Measurements from ENCODE around the gene SH3PXD2B. TPM values are rescaled to one million over a fixed set of nuclear protein-coding genes. Genes with fewer than 3 reads are reported as not detected.

SH3PXD2B gene
- total RNA-seq, 1 donor from 2014 or later = 81.1 TPM

- TF ChIP-seq, protein P1, sequence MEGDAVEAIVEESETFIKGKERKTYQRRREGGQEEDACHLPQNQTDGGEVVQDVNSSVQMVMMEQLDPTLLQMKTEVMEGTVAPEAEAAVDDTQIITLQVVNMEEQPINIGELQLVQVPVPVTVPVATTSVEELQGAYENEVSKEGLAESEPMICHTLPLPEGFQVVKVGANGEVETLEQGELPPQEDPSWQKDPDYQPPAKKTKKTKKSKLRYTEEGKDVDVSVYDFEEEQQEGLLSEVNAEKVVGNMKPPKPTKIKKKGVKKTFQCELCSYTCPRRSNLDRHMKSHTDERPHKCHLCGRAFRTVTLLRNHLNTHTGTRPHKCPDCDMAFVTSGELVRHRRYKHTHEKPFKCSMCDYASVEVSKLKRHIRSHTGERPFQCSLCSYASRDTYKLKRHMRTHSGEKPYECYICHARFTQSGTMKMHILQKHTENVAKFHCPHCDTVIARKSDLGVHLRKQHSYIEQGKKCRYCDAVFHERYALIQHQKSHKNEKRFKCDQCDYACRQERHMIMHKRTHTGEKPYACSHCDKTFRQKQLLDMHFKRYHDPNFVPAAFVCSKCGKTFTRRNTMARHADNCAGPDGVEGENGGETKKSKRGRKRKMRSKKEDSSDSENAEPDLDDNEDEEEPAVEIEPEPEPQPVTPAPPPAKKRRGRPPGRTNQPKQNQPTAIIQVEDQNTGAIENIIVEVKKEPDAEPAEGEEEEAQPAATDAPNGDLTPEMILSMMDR (IDR thresholded peaks at IDR 0.05) = no peak
- DNase-seq (ENCODE audit: low spot score) = no peak
- H3K4me1 Mint-ChIP-seq (ENCODE audit: low read depth) = peaks cover 15% of the 10 kb centered on the region
- H3K27me3 Mint-ChIP-seq (ENCODE audit: low read depth) = no peaks in the 10 kb centered on the region
- H3K9me3 Mint-ChIP-seq (ENCODE audit: low read depth) = peaks cover 9% of the 10 kb centered on the region
- no peak overlapping the region for H3K4me3 Mint-ChIP-seq (ENCODE audit: unreplicated experiment)
- no peak overlapping the region for H3K27ac Mint-ChIP-seq (ENCODE audit: unreplicated experiment)
- H3K36me3 Mint-ChIP-seq (ENCODE audit: low read depth) = peaks cover 45% of the 10 kb centered on the region
Measured at GRCh38 chr5:172396220-172396619, 58.1 kb downstream of the SH3PXD2B start.

- H3K9me3 Mint-ChIP-seq (ENCODE audit: low read depth) = peaks cover 9% of the 10 kb centered on the region
- H3K27ac Mint-ChIP-seq (ENCODE audit: unreplicated experiment) = peak overlapping the region; percentile 60
- DNase-seq (ENCODE audit: low spot score) = no peak
- H3K27me3 Mint-ChIP-seq (ENCODE audit: low read depth) = no peaks in the 10 kb centered on the region
- H3K4me3 Mint-ChIP-seq (ENCODE audit: unreplicated experiment) = no peak overlapping the region
- H3K4me1 Mint-ChIP-seq (ENCODE audit: low read depth) = peaks cover 14% of the 10 kb centered on the region
- TF ChIP-seq, protein P1 (IDR thresholded peaks at IDR 0.05) = no peak
- peaks cover 47% of the 10 kb centered on the region for H3K36me3 Mint-ChIP-seq (ENCODE audit: low read depth)
Measured at GRCh38 chr5:172395483-172395882, 58.8 kb downstream of the SH3PXD2B start.

GRCh38 chr5:172389578-172390112 is 64.7 kb downstream of the SH3PXD2B start:
- H3K4me3 Mint-ChIP-seq (ENCODE audit: unreplicated experiment) = no peak overlapping the region

GRCh38 chr5:172388246-172388733 is 66.0 kb downstream of the SH3PXD2B start:
- Mint-ChIP-seq H3K27ac (ENCODE audit: unreplicated experiment) (no peak overlapping the region), H3K36me3 (ENCODE audit: low read depth) (peaks cover 35% of the 10 kb centered on the region)

More at GRCh38 chr5:172389578-172390112, 64.7 kb downstream of the SH3PXD2B start:
- no peak overlapping the region for H3K27ac Mint-ChIP-seq (ENCODE audit: unreplicated experiment)
- DNase-seq (ENCODE audit: low spot score) = no peak
- no peaks in the 10 kb centered on the region for H3K4me1 Mint-ChIP-seq (ENCODE audit: low read depth)
- TF ChIP-seq, protein P1 (IDR thresholded peaks at IDR 0.05) = peak; percentile 52
- H3K9me3 Mint-ChIP-seq (ENCODE audit: low read depth) = no peaks in the 10 kb centered on the region
- H3K27me3 Mint-ChIP-seq (ENCODE audit: low read depth) = no peaks in the 10 kb centered on the region
- H3K36me3 Mint-ChIP-seq (ENCODE audit: low read depth) = peaks cover 42% of the 10 kb centered on the region

GRCh38 chr5:172385707-172386106 is 68.6 kb downstream of the SH3PXD2B start:
- peaks cover 39% of the 10 kb centered on the region for H3K36me3 Mint-ChIP-seq (ENCODE audit: low read depth)
- no peaks in the 10 kb centered on the region for H3K27me3 Mint-ChIP-seq (ENCODE audit: low read depth)
- no peak overlapping the region for H3K27ac Mint-ChIP-seq (ENCODE audit: unreplicated experiment)
- TF ChIP-seq, protein P1 (IDR thresholded peaks at IDR 0.05) = no peak
- H3K9me3 Mint-ChIP-seq (ENCODE audit: low read depth) = no peaks in the 10 kb centered on the region
- H3K4me1 Mint-ChIP-seq (ENCODE audit: low read depth) = peaks cover 13% of the 10 kb centered on the region
- no peak overlapping the region for H3K4me3 Mint-ChIP-seq (ENCODE audit: unreplicated experiment)
- DNase-seq (ENCODE audit: low spot score) = no peak

More at GRCh38 chr5:172388246-172388733, 66.0 kb downstream of the SH3PXD2B start:
- Mint-ChIP-seq H3K9me3 (ENCODE audit: low read depth) (no peaks in the 10 kb centered on the region), H3K27me3 (ENCODE audit: low read depth) (no peaks in the 10 kb centered on the region), H3K4me3 (ENCODE audit: unreplicated experiment) (no peak overlapping the region), H3K4me1 (ENCODE audit: low read depth) (peaks cover under 1% of the 10 kb centered on the region)
- TF ChIP-seq, protein P1 (IDR thresholded peaks at IDR 0.05) = no peak
- DNase-seq (ENCODE audit: low spot score) = no peak
